Endothelial cell of umbilical vein (primary cell): ENCODE measurements around the gene LRP2. TPM values are rescaled to one million over a fixed set of nuclear protein-coding genes. Genes with fewer than 3 reads are reported as not detected.

Experiments
- BruUV-seq: library from RNA; stranded (reverse); fragments of 400-500 nt; replicated peaks from 2 replicates; lab custom pipeline; 2021; lab: Mats Ljungman, UMichigan
- CTCF ChIA-PET: fragments of 300-600, 350-600 bp; sonication (Branson Sonifier 250); formaldehyde crosslinking; loops from one replicate; lab custom pipeline; 2021; ENCODE audit warnings: antibody characterized with exemption, inconsistent platforms; lab: Charles Lee
- POLR2A ChIA-PET: fragments of 300-600, 350-600 bp; sonication (Branson Sonifier 250); formaldehyde crosslinking; loops from one replicate; lab custom pipeline; 2021; ENCODE audit warnings: antibody characterized with exemption, inconsistent platforms; lab: Charles Lee
- DNase-seq: peaks from one replicate; pipeline ENCODE4 v3.0.0-alpha.2; 2011; ENCODE audit warnings: low read depth, low spot score
- FAIRE-seq: peaks from 2 replicates; lab custom pipeline; 2011; peaks lifted over from hg19 to GRCh38; lab: Jason Lieb, UNC
- H2AFZ ChIP-seq: 2 replicates; pipeline ENCODE4 v1.6.0; 2012; ENCODE audit warnings: low read depth, low read length, control low read depth, inconsistent platforms
- H3K27ac ChIP-seq: 2 replicates; pipeline ENCODE4 v1.5.1; 2011; ENCODE audit warnings: low read depth, mild to moderate bottlenecking, control low read depth, low read length, moderate library complexity; ENCODE audit not compliant: insufficient read depth
- H3K27me3 ChIP-seq, 2 experiments: 2 replicates each; pipeline versions ENCODE4 v1.6.0 to v1.6.1; 2011; ENCODE audit warnings: low read length in 2 of 2, mixed read lengths in 1 of 2; ENCODE audit not compliant: control insufficient read depth in 2 of 2, insufficient read depth in 2 of 2
- H3K36me3 ChIP-seq, 2 experiments: 2 replicates in 1 of 2; 3 replicates in 1 of 2; pipeline ENCODE4 v1.5.1; 2011; ENCODE audit warnings: low read length in 2 of 2, mild to moderate bottlenecking in 1 of 2, moderate library complexity in 1 of 2; ENCODE audit not compliant: control insufficient read depth in 2 of 2, insufficient read depth in 2 of 2; ENCODE audit errors: extremely low read depth in 1 of 2
- H3K4me1 ChIP-seq: 3 replicates; pipeline ENCODE4 v1.5.1; 2011; ENCODE audit warnings: mild to moderate bottlenecking, low read length; ENCODE audit not compliant: control insufficient read depth, insufficient read depth; ENCODE audit errors: extremely low read depth
- H3K4me2 ChIP-seq: 2 replicates; pipeline ENCODE4 v1.6.1; 2011; ENCODE audit warnings: low read length, control low read depth, mixed read lengths; ENCODE audit not compliant: insufficient read depth
- H3K4me3 ChIP-seq, 3 experiments: fragments of 200-600 bp in 1 of 3; sonication (generic), shearing (Covaris generic) in 1 of 3; replicated peaks in 1 of 3; 2 replicates each; pipeline ENCODE4 v1.5.1; 2011 to 2016; ENCODE audit warnings: control low read depth in 3 of 3, low read length in 3 of 3, mild to moderate bottlenecking in 2 of 3, inconsistent platforms in 1 of 3, low read depth in 1 of 3, moderate library complexity in 1 of 3; ENCODE audit not compliant: insufficient read depth in 1 of 3
- H3K79me2 ChIP-seq: 2 replicates; pipeline ENCODE4 v1.6.0; 2012; ENCODE audit warnings: low read length, inconsistent platforms; ENCODE audit not compliant: control insufficient read depth, insufficient read depth
- H3K9ac ChIP-seq: replicated peaks from 2 replicates; pipeline ENCODE3; 2011; ENCODE audit warnings: low read length, control low read depth; ENCODE audit not compliant: insufficient read depth; ENCODE audit errors: extremely low read depth
- H3K9me1 ChIP-seq: replicated peaks from 3 replicates; pipeline ENCODE4 v1.6.0; 2011; ENCODE audit warnings: mild to moderate bottlenecking, low read length; ENCODE audit not compliant: control insufficient read depth, insufficient read depth; ENCODE audit errors: extremely low read depth
- H3K9me3 ChIP-seq: replicated peaks from 2 replicates; pipeline ENCODE4 v1.5.1; 2012; ENCODE audit warnings: low read length, inconsistent platforms; ENCODE audit not compliant: control insufficient read depth, insufficient read depth
- H4K20me1 ChIP-seq: replicated peaks from 2 replicates; pipeline ENCODE3; 2011; ENCODE audit warnings: mild to moderate bottlenecking, low read length; ENCODE audit not compliant: control insufficient read depth, insufficient read depth; ENCODE audit errors: extremely low read depth
- CTCF ChIP-seq, 2 donors: IDR thresholded peaks; 1 replicate in 1 of 2; 2 replicates in 1 of 2; pipeline ENCODE4 v1.5.1; 2011; ENCODE audit warnings: low read length in 2 of 2, mild to moderate bottlenecking in 2 of 2, moderate library complexity in 2 of 2, control low read depth in 1 of 2, inconsistent platforms in 1 of 2, low read depth in 1 of 2; ENCODE audit not compliant: insufficient read depth in 1 of 2; ENCODE audit errors: extremely low read depth in 1 of 2
- EZH2 ChIP-seq: IDR thresholded peaks from 2 replicates; pipeline ENCODE4 v1.6.1; 2012; ENCODE audit warnings: borderline replicate concordance, low read depth, mild to moderate bottlenecking, moderate library complexity, low read length, inconsistent platforms; ENCODE audit not compliant: severe bottlenecking
- FOS ChIP-seq: IDR thresholded peaks from 2 replicates; pipeline ENCODE4 v1.6.1; 2011; ENCODE audit warnings: mild to moderate bottlenecking, low read length, moderate library complexity, borderline replicate concordance; ENCODE audit not compliant: insufficient read depth
- GATA2 ChIP-seq: IDR thresholded peaks from 2 replicates; pipeline ENCODE4 v1.7.0; 2011; ENCODE audit warnings: low read depth, mild to moderate bottlenecking, moderate library complexity, mixed read lengths, low read length; ENCODE audit not compliant: insufficient read length, insufficient read depth
- JUN ChIP-seq: IDR thresholded peaks from 2 replicates; pipeline ENCODE4 v1.6.1; 2011; ENCODE audit warnings: borderline replicate concordance, low read depth; ENCODE audit not compliant: insufficient read length, insufficient read depth
- MAX ChIP-seq: IDR thresholded peaks from 2 replicates; pipeline ENCODE4 v1.6.1; 2011; ENCODE audit not compliant: insufficient read depth, insufficient read length
- MYC ChIP-seq: IDR thresholded peaks from one replicate; pipeline ENCODE4 v1.6.1; 2011; ENCODE audit warnings: mild to moderate bottlenecking, low read depth, low read length
- POLR2A ChIP-seq: IDR thresholded peaks from 2 replicates; pipeline ENCODE4 v1.6.1; 2012; ENCODE audit warnings: low read depth, mild to moderate bottlenecking, control low read depth, low read length
- POLR2AphosphoS5 ChIP-seq: IDR thresholded peaks from 2 replicates; pipeline ENCODE4 v1.6.1; 2012; ENCODE audit warnings: low read depth, mild to moderate bottlenecking, control low read depth, low read length, moderate library complexity; ENCODE audit not compliant: insufficient read depth
- dilution Hi-C: fragments of 300-500 bp; cut with MboI; formaldehyde crosslinking; loops from one replicate; pipeline ENCODE4 v1.15.0; 2019; ENCODE audit warnings: low sequenced_read_pairs; ENCODE audit not compliant: extremely low pct_ligation_motif_present
- intact Hi-C: fragments of 100-400 bp; cut with micrococcal nuclease; formaldehyde crosslinking; loops from one replicate; pipeline ENCODE4 v1.10.0; 2022
- polyA plus RNA-seq, 4 experiments: library from polyadenylated mRNA; depleted of rRNA in 3 of 4; stranded (reverse) in 3 of 4; unstranded in 1 of 4; fragments of >200 nt; gene quantifications; 2 replicates each; pipeline versions ENCODE4 v1.2.1 to v1.2.3, GENCODE V29; 2011 to 2012; ENCODE audit warnings: missing spikeins in 1 of 4
- total RNA-seq: library from RNA; stranded (reverse); gene quantifications from 2 replicates; pipeline ENCODE4 v1.2.3, GENCODE V29; 2021

LRP2 gene
- total and polyA plus RNA-seq, 2 donors (not counting 3 experiments of a cell fraction or from before 2014, with no cell fraction given), result not detected

DNA sequence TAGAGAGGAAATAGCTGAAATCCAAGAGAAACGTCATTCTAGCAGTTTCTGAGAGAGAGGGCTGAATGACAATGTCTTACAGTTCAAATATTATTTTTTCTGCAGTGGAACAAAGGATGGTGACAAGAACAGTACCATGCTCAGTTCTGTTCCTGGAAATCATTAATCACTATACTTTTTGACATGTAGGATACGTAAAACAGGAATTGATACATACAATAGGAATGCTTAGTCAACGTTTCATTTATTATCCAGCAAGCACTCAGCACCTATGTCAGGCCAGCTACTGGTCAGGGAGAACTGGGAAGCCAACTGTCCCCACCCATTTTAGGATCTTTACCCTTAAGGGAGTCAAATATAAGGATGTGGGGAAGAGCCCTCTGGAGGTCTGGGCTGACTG is 178.3 kb downstream of the LRP2 start:
- TF ChIP-seq GATA2, result no peak
- no peak for TF ChIP-seq POLR2A
- no peak for TF ChIP-seq MYC
- no peak for TF ChIP-seq FOS
- no peak for TF ChIP-seq MAX
- TF ChIP-seq CTCF (IDR thresholded peaks at IDR 0.05; ENCODE audit: extremely low read depth in 1 of 2, insufficient read depth in 1 of 2, low read depth in 1 of 2, low read length in 2 of 2), result no peak
- peak; percentile 78 for TF ChIP-seq JUN
- peak; percentile 34 for TF ChIP-seq POLR2AphosphoS5
- no peak for TF ChIP-seq EZH2
- intact Hi-C loops (no loop called here), dilution Hi-C loops (no loop called here)
- Histone ChIP-seq H4K20me1 (no peaks in the 10 kb centered on the region), H3K27me3 (no peaks in the 10 kb centered on the region), H3K4me1 (peaks cover 13% of the 10 kb centered on the region), H3K36me3 (no peaks in the 10 kb centered on the region), H3K9ac (no peak overlapping the region), H2AFZ (no peak overlapping the region), H3K4me3 (no peak overlapping the region), H3K9me1 (no peaks in the 10 kb centered on the region), H3K27ac (no peak overlapping the region), H3K4me2 (peak overlapping the region; percentile 23), H3K9me3 (no peaks in the 10 kb centered on the region), H3K79me2 (no peaks in the 10 kb centered on the region)
- BruUV-seq, result no TSS peak
- peak; percentile 93 for FAIRE-seq
- ChIA-PET POLR2A (no interaction called here), CTCF (interaction anchor here (1.1 to 2.3 kb wide), 8 partner anchors 9 to 235 kb away, joined by 3 to 9 read pairs (median 4); no protein-coding TSS in a partner anchor)
- peak; percentile 82 for DNase-seq
